ENCODE data around the gene KLHL22. TPM values are rescaled to one million over a fixed set of nuclear protein-coding genes. Genes with fewer than 3 reads are reported as not detected.
"Not testable (repeated sequence)": the region's sequence is repeated elsewhere in the genome, so short reads cannot be mapped to it uniquely, and the experiment has no call there.

Gene KLHL22
- 17.5 and 21.2 TPM in 2 replicates for total RNA-seq (2014; rRNA removed; shearing (Covaris generic))

- DNase-seq (ENCODE audit: low read depth): peak; percentile 37
These were observed at the start of gene KLHL22 for GRCh38 chr22:20494978-20495860. Gene KLHL22, minus strand, starts transcription at chr22:20495795. Its CDS starts 6,584 bp downstream, at chr22:20489211.

- DNase-seq (ENCODE audit: low read depth): not testable (repeated sequence)
These were observed 49.7 kb upstream of the KLHL22 start for GRCh38 chr22:20545318-20545634.

GRCh38 chr22:20542736-20543135 lies 47.1 kb upstream of the KLHL22 start:
- no peak for DNase-seq (ENCODE audit: low read depth)

- no peak for DNase-seq (ENCODE audit: low read depth)
These were observed 46.5 kb upstream of the KLHL22 start for GRCh38 chr22:20542055-20542454.

GRCh38 chr22:20538875-20539274 lies 43.3 kb upstream of the KLHL22 start:
- DNase-seq (ENCODE audit: low read depth): not testable (repeated sequence)

- DNase-seq (ENCODE audit: low read depth): no peak
These were observed 42.4 kb upstream of the KLHL22 start for GRCh38 chr22:20537983-20538382.

GRCh38 chr22:20537325-20537756 lies 41.7 kb upstream of the KLHL22 start:
- no peak for DNase-seq (ENCODE audit: low read depth)

- DNase-seq (ENCODE audit: low read depth): no peak
These were observed 41.2 kb upstream of the KLHL22 start for GRCh38 chr22:20536590-20537324.

- DNase-seq (ENCODE audit: low read depth): no peak
These were observed 38.3 kb upstream of the KLHL22 start for GRCh38 chr22:20533879-20534265.

GRCh38 chr22:20533095-20533878 lies 37.7 kb upstream of the KLHL22 start:
- no peak for DNase-seq (ENCODE audit: low read depth)

- no peak for DNase-seq (ENCODE audit: low read depth)
These were observed 36.8 kb upstream of the KLHL22 start for GRCh38 chr22:20532256-20532993.

- DNase-seq (ENCODE audit: low read depth): peak; percentile 93
These were observed 36.0 kb upstream of the KLHL22 start for GRCh38 chr22:20531404-20532201.

- DNase-seq (ENCODE audit: low read depth): no peak
These were observed 35.5 kb upstream of the KLHL22 start for GRCh38 chr22:20531154-20531403.

- peak; percentile 88 for DNase-seq (ENCODE audit: low read depth)
These were observed 35.0 kb upstream of the KLHL22 start for GRCh38 chr22:20530368-20531153.

GRCh38 chr22:20528405-20528978 lies 32.9 kb upstream of the KLHL22 start:
- no peak for DNase-seq (ENCODE audit: low read depth)

GRCh38 chr22:20526628-20527355 lies 31.2 kb upstream of the KLHL22 start:
- peak; percentile 86 for DNase-seq (ENCODE audit: low read depth)

GRCh38 chr22:20526305-20526627 lies 30.7 kb upstream of the KLHL22 start:
- DNase-seq (ENCODE audit: low read depth): no peak

GRCh38 chr22:20525048-20525447 lies 29.5 kb upstream of the KLHL22 start:
- DNase-seq (ENCODE audit: low read depth): no peak

GRCh38 chr22:20524004-20524481 lies 28.4 kb upstream of the KLHL22 start:
- peak; percentile 63 for DNase-seq (ENCODE audit: low read depth)

Measured in M059J (cell line).